ENCODE measurements around the gene SLC38A3. TPM values are rescaled to one million over a fixed set of nuclear protein-coding genes. Genes with fewer than 3 reads are reported as not detected.

The SLC38A3 gene
- total RNA-seq, 4 donors from 2014 or later = 0.11 to 0.39 TPM; not detected in 2

GRCh38 chr3:50215529-50215928, 10.5 kb downstream of the SLC38A3 start:
- intact Hi-C loops (cut with DNase I) = no loop called here
- TF ChIP-seq POLR2A (IDR thresholded peaks at IDR 0.05; ENCODE audit: low read depth) (no peak), CTCF (IDR thresholded peaks at IDR 0.05) (no peak), EP300 (IDR thresholded peaks at IDR 0.05) (no peak), POLR2AphosphoS5 (IDR thresholded peaks at IDR 0.05) (no peak)
- Histone ChIP-seq H3K27me3 (no peaks in the 10 kb centered on the region), H3K27ac (replicated peaks in 1 of 4) (no peak overlapping the region), H3K9me3 (no peaks in the 10 kb centered on the region), H3K4me3 (no peak overlapping the region), H3K36me3 (no peaks in the 10 kb centered on the region), H3K4me1 (no peaks in the 10 kb centered on the region)
- no peak for DNase-seq (ENCODE audit: extremely low spot score)
- 88% methylated on average over 6 of the region's 9 CpGs for WGBS

GRCh38 chr3:50217681-50218080, 12.6 kb downstream of the SLC38A3 start:
- no peaks in the 10 kb centered on the region for H3K4me1 ChIP-seq
- intact Hi-C loops (cut with DNase I) = no loop called here
- WGBS = 80% methylated on average over 10 of the region's 10 CpGs
- DNase-seq (ENCODE audit: extremely low spot score) = no peak
- H3K9me3 ChIP-seq = no peaks in the 10 kb centered on the region
- no peaks in the 10 kb centered on the region for H3K36me3 ChIP-seq
- TF ChIP-seq POLR2A (IDR thresholded peaks at IDR 0.05; ENCODE audit: low read depth) = no peak
- no peak for TF ChIP-seq CTCF (IDR thresholded peaks at IDR 0.05)
- no peak for TF ChIP-seq POLR2AphosphoS5 (IDR thresholded peaks at IDR 0.05)
- no peak overlapping the region for H3K27ac ChIP-seq (replicated peaks in 1 of 4)
- H3K4me3 ChIP-seq = no peak overlapping the region
- H3K27me3 ChIP-seq = peaks cover 0 to 8% (median 0%) of the 10 kb centered on the region in 4 donors

- no peak overlapping the region for H3K4me3 ChIP-seq
- DNase-seq (ENCODE audit: extremely low spot score) = no peak
- H3K4me1 ChIP-seq = no peaks in the 10 kb centered on the region
- H3K27me3 ChIP-seq = peaks cover 0 to 8% (median 0%) of the 10 kb centered on the region in 4 donors
- H3K27ac ChIP-seq (replicated peaks in 1 of 4) = no peak overlapping the region
- 91% methylated on average over 14 of the region's 17 CpGs for WGBS
- intact Hi-C loops (cut with DNase I) = no loop called here
- no peaks in the 10 kb centered on the region for H3K36me3 ChIP-seq
- TF ChIP-seq POLR2AphosphoS5 (IDR thresholded peaks at IDR 0.05) = no peak
- TF ChIP-seq CTCF (IDR thresholded peaks at IDR 0.05) = no peak
- TF ChIP-seq POLR2A (IDR thresholded peaks at IDR 0.05; ENCODE audit: low read depth) = no peak
- TF ChIP-seq EP300 (IDR thresholded peaks at IDR 0.05) = no peak
- no peaks in the 10 kb centered on the region for H3K9me3 ChIP-seq
Measured at GRCh38 chr3:50218448-50218847, 13.4 kb downstream of the SLC38A3 start.

GRCh38 chr3:50219285-50219684, 14.2 kb downstream of the SLC38A3 start:
- H3K27ac ChIP-seq (replicated peaks in 1 of 4) = no peak overlapping the region
- H3K4me3 ChIP-seq = no peak overlapping the region
- no peaks in the 10 kb centered on the region for H3K9me3 ChIP-seq
- 93% methylated on average over 5 of the region's 5 CpGs for whole genome bisulfite sequencing
- no peak for TF ChIP-seq CTCF (IDR thresholded peaks at IDR 0.05)
- no peak for TF ChIP-seq POLR2A (IDR thresholded peaks at IDR 0.05; ENCODE audit: low read depth)
- TF ChIP-seq EP300 (IDR thresholded peaks at IDR 0.05) = no peak
- TF ChIP-seq POLR2AphosphoS5 (IDR thresholded peaks at IDR 0.05) = no peak
- peaks cover 0 to 8% (median 0%) of the 10 kb centered on the region in 4 donors for H3K27me3 ChIP-seq
- no peaks in the 10 kb centered on the region for H3K4me1 ChIP-seq
- H3K36me3 ChIP-seq = no peaks in the 10 kb centered on the region
- intact Hi-C loops (cut with DNase I) = no loop called here
- no peak for DNase-seq (ENCODE audit: extremely low spot score)

GRCh38 chr3:50220109-50220508, 15.0 kb downstream of the SLC38A3 start:
- Histone ChIP-seq H3K4me1 (no peaks in the 10 kb centered on the region), H3K36me3 (no peaks in the 10 kb centered on the region), H3K4me3 (no peak overlapping the region), H3K9me3 (no peaks in the 10 kb centered on the region), H3K27me3 (peaks cover 0 to 14% (median 0%) of the 10 kb centered on the region in 4 donors), H3K27ac (replicated peaks in 1 of 4) (no peak overlapping the region)
- TF ChIP-seq EP300 (IDR thresholded peaks at IDR 0.05) (no peak), POLR2A (IDR thresholded peaks at IDR 0.05; ENCODE audit: low read depth) (no peak), POLR2AphosphoS5 (IDR thresholded peaks at IDR 0.05) (no peak), CTCF (IDR thresholded peaks at IDR 0.05) (no peak)
- WGBS = 63% methylated on average over 4 of the region's 6 CpGs
- no peak for DNase-seq (ENCODE audit: extremely low spot score)
- intact Hi-C loops (cut with DNase I) = no loop called here
